HG03095 (cell line): ENCODE measurements around the gene PSAPL1.

Experiments
- ATAC-seq: cut with Tn5 transposase; IDR thresholded peaks from one replicate; pipeline ENCODE4 v1.9.1; 2021; ENCODE audit warnings: moderate library complexity; ENCODE audit not compliant: unreplicated experiment

PSAPL1 gene

GRCh38 chr4:7420661-7421040 is 14.1 kb downstream of the PSAPL1 start:
- ATAC-seq, result no peak

- no peak for ATAC-seq
Measured at GRCh38 chr4:7419961-7420660, 14.6 kb downstream of the PSAPL1 start.

DNA sequence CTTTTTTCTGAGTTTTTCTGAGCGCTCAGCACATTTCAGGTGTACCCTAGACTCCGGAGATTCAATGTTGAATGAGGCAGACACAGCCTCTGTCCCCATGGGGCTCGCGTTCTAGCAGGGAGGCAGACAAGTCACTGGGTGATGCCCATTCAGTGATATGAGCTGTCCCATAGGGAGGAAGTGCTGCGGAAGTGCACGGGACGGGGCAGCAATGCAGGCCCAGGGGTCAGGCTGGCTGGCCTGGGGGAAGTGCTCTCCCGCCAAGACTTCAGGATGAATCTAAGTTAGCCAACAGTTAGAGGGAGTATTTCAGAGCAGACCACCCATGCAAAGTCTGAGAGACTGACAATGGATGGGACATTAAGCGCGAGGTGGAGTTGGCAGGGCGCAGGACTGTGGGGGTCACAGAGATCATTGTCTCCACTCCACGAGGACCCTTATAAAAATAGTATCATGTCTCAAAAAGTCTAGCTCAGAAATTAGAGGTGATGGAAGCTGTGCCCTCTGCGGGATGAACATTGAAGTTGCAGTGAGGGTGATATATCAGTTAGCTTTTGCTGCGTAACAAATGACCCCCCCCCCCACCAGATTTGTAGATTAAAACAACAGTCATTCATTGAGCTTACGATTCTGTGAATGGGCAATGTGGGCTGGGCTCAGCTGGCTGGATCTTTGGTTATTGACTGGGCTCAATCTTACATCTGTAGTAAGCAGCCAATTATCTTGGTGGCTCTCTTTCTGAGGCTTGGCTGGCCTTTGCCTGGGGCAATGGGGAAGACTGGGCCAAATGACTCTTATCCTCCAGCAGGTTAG is 16.4 kb downstream of the PSAPL1 start:
- ATAC-seq, result no peak

- ATAC-seq, result no peak
Measured at GRCh38 chr4:7417639-7418038, 17.1 kb downstream of the PSAPL1 start.

DNA sequence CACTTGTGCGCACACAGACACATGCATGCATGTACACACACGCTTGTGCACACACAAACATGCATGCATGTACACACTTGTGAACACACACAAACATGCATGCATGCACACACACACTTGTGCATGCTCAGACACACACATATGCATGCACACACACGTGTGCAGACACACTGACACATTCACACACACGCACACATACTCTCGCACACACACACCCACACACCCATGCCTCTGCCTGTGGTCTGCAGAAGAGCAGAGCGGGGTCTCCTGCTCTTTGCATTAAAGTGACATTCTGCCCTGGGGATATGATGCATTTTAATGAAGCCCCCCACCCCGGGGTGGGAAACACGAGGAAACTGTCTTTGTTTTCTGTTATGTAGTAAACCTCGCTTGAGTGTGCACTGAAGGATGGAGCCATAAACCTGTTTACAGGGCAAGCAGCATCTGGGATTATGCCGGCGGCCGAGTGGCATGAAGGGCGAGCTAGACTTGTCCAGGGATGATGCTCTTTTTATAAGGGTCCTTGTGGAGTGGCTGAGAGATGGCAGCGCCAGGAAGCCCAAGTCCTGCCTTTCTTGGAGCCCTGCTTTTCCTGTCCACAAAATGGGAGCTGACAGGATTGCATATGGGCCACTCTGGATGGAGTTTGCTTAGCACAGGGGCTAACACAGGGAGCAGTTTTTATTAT is 17.8 kb downstream of the PSAPL1 start:
- no peak for ATAC-seq

DNA sequence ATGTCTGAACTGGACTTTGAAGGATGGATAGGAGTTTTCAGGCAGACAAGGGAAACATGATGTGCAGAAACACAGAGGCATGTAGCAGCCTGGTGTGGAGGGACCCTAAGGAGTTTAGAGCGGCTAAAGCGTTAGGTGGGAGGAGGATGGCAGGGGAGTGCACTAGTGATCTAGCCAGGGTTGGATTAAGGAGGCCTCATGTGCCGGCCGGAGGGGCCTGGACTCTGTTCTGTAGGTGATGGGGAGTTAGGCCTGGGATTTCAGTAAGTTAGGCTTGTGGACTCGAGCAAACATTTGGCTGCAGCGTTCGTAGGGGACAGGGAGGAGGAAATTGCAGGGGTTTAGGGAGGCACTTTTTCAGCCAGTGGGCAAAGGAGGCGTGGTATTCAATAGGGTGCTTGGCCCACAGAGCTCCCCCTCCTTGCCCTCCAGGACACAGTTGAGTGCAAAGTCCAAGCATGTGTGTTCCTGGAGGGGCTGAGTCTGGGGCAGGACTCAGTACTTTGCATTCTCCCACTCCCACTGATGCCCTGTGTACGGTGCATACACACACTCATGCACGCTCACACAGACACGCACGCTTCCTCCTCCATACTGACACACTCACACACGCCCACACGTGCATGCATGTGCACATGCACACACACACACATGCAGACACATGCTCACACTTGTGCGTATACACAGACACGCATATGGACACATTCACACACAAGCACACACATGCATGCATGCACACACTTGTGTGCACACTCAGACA is 18.6 kb downstream of the PSAPL1 start:
- ATAC-seq, result no peak

- ATAC-seq, result no peak
Measured at GRCh38 chr4:7414736-7415510, 19.8 kb downstream of the PSAPL1 start.

- no peak for ATAC-seq
Measured at GRCh38 chr4:7414046-7414445, 20.7 kb downstream of the PSAPL1 start.

GRCh38 chr4:7412554-7412912 is 22.2 kb downstream of the PSAPL1 start:
- ATAC-seq, result no peak

GRCh38 chr4:7411896-7412553 is 22.7 kb downstream of the PSAPL1 start:
- ATAC-seq, result no peak

GRCh38 chr4:7411491-7411890 is 23.2 kb downstream of the PSAPL1 start:
- ATAC-seq, result no peak

GRCh38 chr4:7410446-7410845 is 24.3 kb downstream of the PSAPL1 start:
- no peak for ATAC-seq

- ATAC-seq, result no peak
Measured at GRCh38 chr4:7408166-7408565, 26.6 kb downstream of the PSAPL1 start.

DNA sequence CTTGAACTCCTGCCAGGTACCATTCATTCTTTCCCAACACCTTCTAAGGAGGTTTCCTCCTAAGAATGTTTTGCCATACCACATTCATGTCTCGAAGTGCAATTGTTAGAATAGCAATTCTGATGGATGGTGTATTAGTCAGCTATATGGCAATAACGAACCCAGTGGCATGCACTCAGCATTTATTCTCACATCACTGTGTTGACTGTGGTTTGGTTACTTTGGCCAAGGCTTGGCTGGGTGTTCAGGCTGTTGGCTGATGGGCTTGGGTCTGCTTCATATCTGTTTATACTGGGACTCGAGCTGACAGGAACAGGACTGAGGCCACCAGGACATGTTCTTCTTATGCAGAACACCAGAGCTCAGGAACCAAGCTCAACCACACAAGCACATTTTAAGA is 31.7 kb downstream of the PSAPL1 start:
- ATAC-seq, result no peak

DNA sequence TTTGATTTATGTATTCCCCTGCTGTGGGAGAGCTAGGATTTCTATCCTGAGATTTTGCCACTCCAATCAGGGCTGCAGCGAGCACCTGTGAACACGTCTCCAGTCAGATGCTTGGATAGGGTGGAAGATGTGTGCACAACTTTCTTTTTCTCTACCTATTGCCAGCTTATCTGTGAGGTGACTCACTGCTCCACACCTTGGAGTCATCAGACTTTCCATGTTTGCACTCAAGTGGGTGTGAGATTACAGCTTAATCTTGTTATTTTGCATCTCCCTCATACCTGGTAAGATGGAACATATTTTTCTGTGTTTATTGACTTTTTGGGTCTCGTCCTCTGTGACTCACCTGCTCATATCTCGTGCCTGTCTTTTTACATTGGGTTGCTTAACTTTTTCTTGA is 32.2 kb downstream of the PSAPL1 start:
- no peak for ATAC-seq

DNA sequence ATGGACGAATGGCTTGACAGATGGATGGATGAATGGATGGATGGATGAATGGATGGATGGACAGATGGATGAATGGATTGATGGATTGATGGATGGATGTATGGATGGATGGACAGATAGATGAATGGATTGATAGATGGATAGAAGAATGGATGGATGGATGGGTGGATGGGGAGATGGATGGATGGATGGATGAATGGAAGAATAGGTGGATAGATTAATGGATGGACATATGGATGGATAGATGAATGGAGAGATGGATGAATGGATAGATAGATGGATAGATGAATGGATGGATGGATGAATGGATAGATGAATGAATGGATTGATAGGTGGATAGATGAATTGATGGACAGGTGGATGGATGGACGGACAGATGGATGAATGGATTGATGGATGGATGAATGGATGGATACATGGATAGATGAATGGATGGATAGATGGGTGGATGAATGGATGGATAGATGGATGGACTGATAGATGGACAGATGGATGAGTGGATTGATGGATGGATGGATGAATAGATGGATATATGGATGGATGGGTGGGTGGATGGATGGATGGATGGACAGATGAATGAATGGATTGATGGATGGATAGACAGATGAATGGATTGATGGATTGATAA is 33.9 kb downstream of the PSAPL1 start:
- no peak for ATAC-seq

DNA sequence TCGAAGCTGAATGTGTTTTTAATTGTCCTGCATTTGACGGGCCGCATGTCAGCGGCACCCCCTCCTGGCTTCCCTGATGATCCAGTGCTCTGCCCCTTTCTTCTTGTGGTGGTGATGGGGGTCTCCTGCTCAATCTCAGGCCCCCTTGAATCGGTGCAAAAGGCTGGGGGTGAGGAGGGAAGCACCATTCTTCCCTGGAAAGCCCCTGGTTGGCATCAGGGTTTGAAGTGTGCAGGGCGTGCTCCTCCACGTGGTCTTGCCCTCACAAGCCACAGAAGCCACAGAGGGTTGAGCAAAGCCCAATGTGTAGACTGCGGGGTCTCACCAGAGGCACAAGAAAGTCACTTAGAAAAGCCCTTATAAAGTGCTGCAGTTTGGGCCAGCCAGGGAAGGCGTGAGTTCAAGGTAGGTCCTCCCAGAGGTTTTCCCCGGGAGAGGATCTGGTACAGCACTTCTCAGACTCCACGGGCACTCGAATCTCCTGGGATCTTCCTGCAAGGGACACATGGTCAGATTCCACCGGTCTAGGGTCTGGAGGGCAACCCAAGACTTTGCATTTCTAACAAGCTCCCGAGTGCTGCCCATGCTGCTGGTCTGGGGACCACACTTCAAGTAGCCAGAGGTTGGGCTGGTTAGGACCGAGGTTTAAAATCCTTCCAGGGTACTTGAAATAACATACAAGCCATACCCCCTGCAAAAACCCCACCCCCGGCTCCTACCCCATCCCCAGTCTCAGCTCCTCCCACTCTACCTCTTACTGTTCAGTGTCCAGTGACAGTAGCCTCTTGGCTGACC is 35.1 kb downstream of the PSAPL1 start:
- ATAC-seq, result no peak

DNA sequence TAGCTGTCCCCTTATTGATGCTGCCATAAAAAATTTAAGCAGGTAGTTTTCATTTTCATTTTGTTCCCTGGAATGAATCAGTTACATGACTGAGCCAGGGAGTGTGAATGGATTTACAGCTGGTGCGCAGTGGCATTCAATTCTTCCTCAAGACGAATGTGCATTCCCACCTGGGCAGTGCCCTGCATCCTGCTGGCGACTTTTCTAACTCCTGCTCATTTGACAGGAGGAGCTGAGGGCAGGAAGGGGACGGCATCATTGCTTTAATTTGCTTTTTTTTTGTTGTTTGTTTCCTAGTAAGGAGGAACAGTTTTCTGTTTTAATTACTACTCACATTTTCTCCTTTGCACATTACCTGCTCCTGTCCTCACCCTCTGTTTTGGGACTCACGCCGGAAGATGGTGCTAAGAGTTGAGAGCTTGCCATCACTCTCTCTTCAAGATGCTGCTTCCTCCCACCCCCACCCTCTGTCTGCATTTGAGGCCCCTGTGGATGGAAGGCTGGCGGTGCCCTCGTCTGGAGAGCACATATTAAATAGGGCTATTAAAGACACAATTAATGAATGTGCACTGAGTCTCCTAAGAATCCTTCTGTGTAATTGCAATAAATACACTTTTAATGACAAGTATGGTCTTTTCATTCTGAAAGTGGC is 35.8 kb downstream of the PSAPL1 start:
- ATAC-seq, result no peak
